Embryonic facial prominence (tissue), 1 donor: ENCODE measurements around the gene THEM5.
"Not testable (repeated sequence)": the region's sequence is repeated elsewhere in the genome, so short reads cannot be mapped to it uniquely, and the experiment has no call there.

Source experiments
- DNase-seq: peaks from one replicate; pipeline ENCODE4 v3.0.0-alpha.2; 2016; ENCODE audit errors: extremely low spot score

THEM5 gene, protein sequence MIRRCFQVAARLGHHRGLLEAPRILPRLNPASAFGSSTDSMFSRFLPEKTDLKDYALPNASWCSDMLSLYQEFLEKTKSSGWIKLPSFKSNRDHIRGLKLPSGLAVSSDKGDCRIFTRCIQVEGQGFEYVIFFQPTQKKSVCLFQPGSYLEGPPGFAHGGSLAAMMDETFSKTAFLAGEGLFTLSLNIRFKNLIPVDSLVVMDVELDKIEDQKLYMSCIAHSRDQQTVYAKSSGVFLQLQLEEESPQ

DNA sequence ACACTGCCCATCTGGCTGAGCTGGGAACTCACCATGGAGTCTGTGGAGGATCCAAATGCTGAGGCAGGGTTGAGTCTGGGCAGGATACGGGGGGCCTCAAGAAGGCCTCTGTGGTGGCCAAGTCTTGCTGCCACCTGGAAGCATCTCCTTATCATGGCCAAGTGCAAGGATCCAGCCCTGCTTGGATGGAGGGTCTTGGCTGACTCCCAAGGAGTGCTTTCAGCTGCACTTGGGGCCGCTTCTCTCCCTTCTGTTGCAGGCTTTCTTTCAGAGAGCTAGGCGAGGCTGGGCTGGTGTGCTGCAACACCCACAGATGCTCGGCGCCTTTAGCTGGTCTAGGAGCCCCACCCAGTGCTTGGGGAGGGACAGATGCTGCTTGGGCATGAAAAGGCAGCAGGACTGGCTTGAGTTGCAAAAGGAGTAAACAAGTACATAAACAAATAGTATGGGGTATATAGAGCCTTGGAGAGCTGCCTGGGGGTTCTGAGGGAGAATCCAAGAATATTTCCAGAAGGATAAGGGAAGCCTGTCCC, at the start of gene THEM5:
Gene THEM5, minus strand, starts transcription at position 302 of the 533 bp plus-strand sequence. Its CDS starts 147 bp downstream, at position 155.
- DNase-seq: no peak

DNA sequence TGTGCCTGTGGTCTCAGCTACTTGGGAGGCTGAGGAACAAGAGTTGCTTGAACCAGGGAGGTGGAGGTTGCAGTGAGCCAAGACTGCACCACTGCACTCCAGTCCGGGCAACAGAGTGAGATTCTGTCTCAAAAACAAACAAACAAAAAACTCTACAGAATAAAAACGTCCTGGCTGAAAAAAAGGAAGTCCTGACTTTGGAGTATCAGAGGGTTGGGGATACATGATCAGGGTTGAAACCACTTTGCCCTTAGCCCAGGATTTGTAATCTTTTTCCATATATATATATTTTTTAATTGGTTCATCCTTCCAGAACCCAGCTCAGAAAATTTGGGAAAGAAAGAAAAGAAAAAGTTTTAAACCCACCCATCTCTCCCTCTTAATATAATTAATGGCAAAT, 49.3 kb upstream of the THEM5 start:
- DNase-seq: no peak

GRCh38 chr1:151900804-151901203, 47.3 kb upstream of the THEM5 start:
- DNase-seq: not testable (repeated sequence)

DNA sequence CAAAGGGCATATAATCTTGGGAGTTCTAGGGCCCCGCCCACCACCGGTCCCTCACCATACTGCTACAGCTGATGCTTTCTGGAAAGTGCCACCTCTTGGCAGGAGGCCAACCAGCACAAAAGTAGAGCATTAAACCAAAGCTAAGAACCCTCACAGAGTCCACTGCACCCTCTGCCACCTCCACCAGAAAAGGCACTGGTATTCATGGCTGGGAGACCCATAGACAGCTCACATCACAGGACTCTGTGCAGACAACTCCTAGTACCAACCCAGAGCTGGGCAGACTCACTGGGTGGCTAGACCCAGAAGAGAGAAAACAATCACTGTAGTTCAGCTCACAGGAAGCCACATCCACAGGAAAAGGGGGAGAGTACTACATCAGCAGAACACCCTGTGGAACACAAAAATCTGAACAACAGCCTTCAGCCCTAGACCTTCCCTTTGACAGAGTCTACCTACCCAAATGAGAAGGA, 45.0 kb upstream of the THEM5 start:
- no peak for DNase-seq

GRCh38 chr1:151897991-151898431, 44.5 kb upstream of the THEM5 start:
- DNase-seq: no peak

GRCh38 chr1:151893176-151893924, 39.8 kb upstream of the THEM5 start:
- no peak for DNase-seq

- DNase-seq: no peak
Observed at GRCh38 chr1:151892190-151892589, 38.7 kb upstream of the THEM5 start.

- DNase-seq: no peak
Observed at GRCh38 chr1:151891512-151891911, 38.0 kb upstream of the THEM5 start.

DNA sequence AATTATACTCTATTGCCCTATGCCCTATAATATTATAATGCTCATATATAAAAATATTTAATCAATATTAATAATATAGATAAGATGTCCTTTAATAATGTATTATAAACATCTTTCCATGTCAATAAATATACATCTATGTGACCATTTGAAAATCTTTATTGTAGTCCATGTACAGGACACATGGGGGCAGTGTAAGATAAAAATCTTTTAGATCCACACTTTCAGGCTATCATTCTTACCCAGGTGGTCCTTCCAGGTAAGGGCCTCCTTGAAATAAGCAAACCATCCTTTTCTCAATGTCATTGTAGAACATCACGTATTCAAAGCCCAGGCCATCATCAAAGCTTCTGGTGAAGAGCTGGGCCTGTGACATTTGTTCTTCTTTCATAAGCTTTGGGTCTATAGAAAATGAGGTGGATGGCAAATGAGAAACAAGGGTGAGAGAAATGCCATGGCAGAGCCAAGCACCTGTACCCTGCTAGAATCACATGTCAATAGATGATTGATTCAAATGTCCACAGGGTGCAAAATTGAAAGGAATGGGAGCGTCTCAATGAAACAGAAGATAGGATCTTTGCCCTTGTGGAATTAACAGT, 35.6 kb upstream of the THEM5 start:
- no peak for DNase-seq

GRCh38 chr1:151887028-151887427, 33.5 kb upstream of the THEM5 start:
- no peak for DNase-seq

GRCh38 chr1:151885479-151885878, 32.0 kb upstream of the THEM5 start:
- no peak for DNase-seq

DNA sequence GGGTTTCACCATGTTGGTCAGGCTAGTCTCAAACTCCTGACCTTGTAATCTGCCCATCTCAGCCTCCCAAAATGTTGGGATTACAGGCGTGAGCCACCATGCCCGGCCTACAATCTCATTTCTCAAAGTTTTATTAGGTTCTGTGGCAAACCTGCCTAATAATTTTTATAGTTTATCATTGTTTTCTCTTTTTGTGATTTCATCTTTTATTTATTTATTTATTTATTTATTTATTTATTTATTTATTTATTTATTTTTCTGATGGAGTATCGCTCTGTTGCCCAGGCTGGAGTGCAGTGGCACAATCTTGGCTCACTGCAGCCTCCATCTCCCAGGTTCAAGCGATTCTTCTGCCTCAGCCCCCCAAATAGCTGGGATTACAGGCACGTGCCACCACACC, 31.4 kb upstream of the THEM5 start:
- not testable (repeated sequence) for DNase-seq

DNA sequence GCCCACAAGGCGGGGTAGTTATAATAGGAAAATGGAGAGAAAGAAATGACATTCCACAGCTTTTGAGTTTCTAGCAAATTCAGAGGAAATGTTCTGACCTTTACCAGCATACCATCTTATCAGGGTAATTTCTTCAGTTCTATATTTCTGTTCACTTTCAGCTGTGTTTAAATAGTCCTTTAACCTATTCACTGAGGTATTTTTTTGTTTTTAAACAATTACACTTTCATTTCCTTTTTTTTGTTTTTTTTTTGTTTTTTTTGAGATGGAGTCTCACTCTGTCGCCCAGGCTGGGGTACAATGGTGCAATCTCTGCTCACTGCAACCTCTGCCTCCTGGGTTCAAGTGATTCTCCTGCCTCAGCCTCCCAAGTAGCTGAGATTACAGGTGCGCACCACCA, 30.9 kb upstream of the THEM5 start:
- DNase-seq: not testable (repeated sequence)

- DNase-seq: not testable (repeated sequence)
Observed at GRCh38 chr1:151883898-151884297, 30.4 kb upstream of the THEM5 start.

DNA sequence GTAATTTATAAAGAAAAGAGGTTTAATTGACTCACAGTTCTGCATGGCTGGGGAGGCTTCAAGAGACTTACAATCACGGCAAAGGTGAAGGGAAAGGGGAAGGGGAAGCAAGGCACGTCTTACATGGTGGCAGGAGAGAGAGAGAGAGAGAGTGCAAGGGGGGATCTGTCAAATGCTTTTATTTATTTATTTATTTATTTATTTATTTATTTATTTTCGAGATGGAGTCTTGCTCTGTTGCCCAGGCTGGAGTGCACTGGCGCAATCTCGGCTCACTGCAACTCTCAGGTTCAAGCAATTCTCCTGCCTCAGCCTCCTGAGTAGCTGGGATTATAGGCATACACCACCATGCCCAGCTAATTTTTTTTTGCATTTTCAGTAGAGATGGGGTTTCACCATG, 29.4 kb upstream of the THEM5 start:
- DNase-seq: not testable (repeated sequence)

GRCh38 chr1:151882466-151882865, 29.0 kb upstream of the THEM5 start:
- no peak for DNase-seq

GRCh38 chr1:151881479-151881878, 28.0 kb upstream of the THEM5 start:
- DNase-seq: no peak

- no peak for DNase-seq
Observed at GRCh38 chr1:151875419-151876097, 22.0 kb upstream of the THEM5 start.

DNA sequence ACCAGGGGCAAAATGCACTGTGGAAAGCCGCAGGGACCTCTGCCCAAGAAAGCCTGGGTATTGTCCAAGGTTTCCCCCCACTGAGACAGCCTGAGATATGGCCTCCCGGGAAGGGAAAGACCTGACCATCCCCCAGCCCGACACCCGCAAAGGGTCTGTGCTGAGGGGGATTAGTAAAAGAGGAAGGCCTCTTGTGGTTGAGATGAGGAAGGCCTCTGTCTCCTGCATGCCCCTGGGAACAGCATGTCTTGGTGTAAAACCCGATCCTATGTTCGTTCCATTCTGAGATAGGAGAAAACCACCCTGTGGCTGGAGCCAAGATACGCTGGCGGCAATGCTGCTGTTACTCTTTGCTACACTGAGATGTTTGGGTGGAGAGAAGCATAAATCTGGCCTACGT, 19.3 kb upstream of the THEM5 start:
- DNase-seq: not testable (repeated sequence)

DNA sequence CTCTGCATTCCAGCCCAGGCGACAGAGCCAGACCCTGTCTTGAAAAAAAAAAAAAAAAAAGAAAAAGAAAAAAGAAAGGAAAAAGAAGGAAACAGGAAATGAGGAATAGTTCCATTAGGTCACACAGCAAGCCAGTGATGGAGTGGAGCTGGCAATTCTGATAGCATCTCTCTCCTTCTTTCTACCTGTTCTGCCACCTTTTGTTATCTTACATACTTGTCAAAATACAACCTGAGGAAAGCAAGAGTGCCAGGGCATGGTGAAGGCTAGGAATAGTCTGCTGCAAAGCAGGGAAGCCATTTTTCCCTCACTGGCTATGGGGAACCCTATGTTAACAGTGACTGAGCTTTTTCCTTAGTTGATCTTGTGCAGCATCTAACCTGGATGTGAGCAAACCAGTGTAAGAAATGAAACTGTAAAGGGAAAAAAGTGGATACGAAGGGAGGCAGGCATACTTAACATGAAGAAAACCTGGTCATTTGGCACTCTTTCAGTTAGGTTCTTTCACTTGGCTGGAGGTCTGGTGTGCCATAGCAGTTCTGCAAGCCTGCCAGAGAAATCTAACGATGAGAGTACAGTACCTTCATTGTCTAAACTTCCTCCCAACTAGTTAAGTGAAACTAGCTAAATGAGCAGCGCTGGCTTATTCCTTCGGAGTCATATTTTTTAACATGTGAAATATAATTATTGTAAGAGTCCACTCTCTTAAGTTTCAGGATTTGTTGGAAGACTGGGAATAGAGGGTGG, 17.9 kb upstream of the THEM5 start:
- no peak for DNase-seq

- DNase-seq: no peak
Observed at GRCh38 chr1:151868486-151868885, 15.0 kb upstream of the THEM5 start.
